GM18858 (cell line): ENCODE results near the gene EBF4.

ENCODE experiments used
- ATAC-seq: cut with Tn5 transposase; IDR thresholded peaks from one replicate; pipeline ENCODE4 v1.9.1; 2021; ENCODE audit not compliant: unreplicated experiment

The EBF4 gene

GRCh38 chr20:2698912-2699311 lies 6.3 kb downstream of the EBF4 start:
- ATAC-seq, result no peak

- ATAC-seq, result no peak
Measured at GRCh38 chr20:2699775-2700413, 7.3 kb downstream of the EBF4 start.

- ATAC-seq, result no peak
Measured at GRCh38 chr20:2700913-2701620, 8.5 kb downstream of the EBF4 start.

GRCh38 chr20:2701671-2702081 lies 9.1 kb downstream of the EBF4 start:
- ATAC-seq, result no peak

DNA sequence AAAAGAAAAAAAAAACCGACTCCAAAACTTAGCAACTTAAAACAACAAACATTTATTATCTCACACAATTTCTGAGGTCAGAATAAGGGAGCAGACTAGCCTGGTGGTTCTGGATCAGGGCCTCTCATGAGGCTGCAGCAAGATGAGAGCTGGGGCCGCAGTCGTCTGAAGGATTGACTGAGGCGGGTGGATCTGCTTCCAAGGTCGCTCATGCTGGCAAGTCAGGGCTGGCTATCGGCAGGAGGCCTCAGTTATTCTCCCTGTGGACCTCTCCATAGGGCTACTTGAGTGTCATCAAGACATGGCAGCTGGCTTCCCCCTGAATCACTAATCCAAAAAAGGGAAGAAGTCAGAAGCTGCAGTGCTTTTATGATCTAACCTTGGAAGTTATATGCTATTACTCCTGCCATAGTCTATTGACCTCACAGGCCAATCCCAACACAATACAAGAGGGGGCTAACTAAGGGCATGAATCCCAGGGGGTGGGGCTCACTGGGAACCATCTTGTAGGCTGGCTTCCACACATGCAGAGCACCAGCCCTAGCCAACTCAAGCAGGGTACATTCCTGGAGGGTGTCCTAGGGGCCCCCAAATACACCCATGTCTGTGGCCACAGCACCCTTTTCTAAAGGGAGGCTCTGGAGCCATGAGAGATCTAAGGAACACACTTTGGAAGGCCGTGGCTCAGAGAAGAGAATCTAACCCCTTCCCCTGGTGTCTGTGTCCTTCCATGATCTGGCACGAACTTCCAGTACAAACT lies 11.3 kb downstream of the EBF4 start:
- no peak for ATAC-seq

- ATAC-seq, result no peak
Measured at GRCh38 chr20:2705931-2706645, 13.5 kb downstream of the EBF4 start.

GRCh38 chr20:2706688-2707352 lies 14.2 kb downstream of the EBF4 start:
- ATAC-seq, result no peak

- ATAC-seq, result no peak
Measured at GRCh38 chr20:2707353-2708072, 14.9 kb downstream of the EBF4 start.

GRCh38 chr20:2708073-2708415 lies 15.5 kb downstream of the EBF4 start:
- no peak for ATAC-seq

DNA sequence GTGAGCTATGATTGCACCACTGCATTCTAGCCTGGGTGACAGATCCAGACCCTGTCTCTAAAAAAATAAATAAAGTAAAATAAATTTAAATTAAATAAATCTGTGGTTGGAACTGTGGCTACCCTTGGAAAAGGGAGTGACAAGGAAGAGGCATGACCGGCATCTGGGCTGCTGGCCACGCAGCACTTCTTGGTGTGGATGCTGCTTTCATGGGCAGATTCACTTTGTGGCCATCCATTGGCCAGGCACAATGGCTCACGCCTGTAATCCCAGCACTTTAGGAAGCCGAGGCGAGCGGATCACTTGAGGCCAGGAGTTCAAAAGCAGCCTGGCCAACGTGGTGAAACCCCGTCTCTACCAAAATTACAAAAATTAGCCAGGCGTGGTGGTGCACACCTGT lies 16.1 kb downstream of the EBF4 start:
- ATAC-seq, result no peak

- no peak for ATAC-seq
Measured at GRCh38 chr20:2709205-2709981, 16.8 kb downstream of the EBF4 start.

DNA sequence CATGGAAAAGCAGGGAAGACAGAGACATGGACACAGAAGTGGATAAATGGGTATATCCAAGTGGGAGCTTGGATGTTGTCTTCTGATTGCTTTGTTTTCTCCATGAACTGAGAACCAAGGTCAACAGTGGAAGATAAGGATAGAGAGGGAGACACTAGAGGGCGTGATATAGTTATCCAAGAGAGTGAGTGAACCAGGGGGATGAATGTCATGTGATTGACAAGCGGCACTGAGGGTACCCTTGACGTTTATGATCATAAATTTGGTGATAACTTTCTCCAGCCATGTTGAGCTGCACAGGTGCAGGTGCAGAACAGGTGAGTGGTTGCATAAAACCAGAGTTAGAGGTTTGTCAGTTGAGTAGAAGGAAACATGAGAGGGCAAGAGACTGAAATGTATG lies 20.7 kb downstream of the EBF4 start:
- ATAC-seq, result no peak

DNA sequence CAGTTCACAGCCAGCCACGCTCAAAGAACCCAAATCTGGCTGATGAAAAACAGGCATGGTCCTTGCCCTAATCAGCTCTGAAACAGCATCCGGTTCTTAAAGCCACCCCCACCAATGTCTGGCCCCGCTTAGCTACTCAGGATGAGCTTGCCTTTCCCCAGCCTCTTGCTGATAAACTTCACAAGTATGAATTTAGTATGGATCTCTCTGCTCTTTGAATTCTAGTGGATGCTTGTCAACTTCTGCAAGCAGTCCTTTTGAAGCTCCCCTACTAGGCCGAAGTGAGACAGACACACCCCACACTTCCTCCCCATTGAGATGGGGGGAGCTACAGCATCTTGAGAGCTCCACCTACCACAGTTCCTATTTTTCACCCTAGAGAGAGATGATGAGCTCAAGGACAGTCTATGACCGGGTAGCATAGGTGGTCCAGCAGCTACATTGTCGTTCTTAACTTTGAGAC lies 36.7 kb downstream of the EBF4 start:
- no peak for ATAC-seq

DNA sequence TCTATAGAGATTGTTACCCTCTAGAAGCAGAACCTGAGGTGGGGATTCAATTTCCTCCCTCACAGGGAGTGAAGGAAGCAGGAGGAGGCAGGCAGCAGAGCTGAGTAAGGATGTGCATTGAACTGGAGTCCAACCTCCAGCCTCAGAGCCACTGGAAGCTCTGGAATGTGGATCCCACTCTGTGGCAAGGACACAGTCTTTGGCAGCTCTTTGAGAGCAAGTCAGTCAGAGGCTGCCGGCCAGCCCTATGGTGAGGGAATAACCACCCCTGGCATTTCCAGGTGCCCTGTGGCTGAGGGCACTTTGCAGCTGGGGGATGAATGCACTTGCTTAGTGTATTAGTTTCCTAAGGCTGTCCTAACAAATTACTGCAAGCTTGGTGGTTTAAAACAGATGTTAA lies 37.2 kb downstream of the EBF4 start:
- no peak for ATAC-seq

DNA sequence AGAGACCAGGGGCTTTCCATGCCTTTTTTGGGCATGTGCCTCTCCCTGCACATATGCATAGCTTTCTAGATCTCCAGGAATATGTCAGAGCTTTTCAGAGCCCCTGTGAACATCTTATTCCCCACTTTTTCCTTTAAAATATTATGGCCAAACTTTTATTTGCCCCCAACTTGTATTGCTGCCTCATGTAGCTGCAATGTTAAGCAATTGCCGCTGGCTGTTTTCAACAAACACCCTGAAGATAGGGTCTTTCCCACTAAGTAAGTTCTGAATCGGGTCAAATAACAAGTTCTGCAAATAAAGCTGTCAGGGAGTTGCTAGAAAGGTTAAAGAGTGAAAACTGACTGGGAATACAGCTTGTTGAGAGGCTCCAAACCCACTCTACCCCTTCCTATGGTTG lies 42.3 kb downstream of the EBF4 start:
- no peak for ATAC-seq

- no peak for ATAC-seq
Measured at GRCh38 chr20:2736441-2736840, 43.9 kb downstream of the EBF4 start.

- ATAC-seq, result no peak
Measured at GRCh38 chr20:2738331-2739041, 45.9 kb downstream of the EBF4 start.

DNA sequence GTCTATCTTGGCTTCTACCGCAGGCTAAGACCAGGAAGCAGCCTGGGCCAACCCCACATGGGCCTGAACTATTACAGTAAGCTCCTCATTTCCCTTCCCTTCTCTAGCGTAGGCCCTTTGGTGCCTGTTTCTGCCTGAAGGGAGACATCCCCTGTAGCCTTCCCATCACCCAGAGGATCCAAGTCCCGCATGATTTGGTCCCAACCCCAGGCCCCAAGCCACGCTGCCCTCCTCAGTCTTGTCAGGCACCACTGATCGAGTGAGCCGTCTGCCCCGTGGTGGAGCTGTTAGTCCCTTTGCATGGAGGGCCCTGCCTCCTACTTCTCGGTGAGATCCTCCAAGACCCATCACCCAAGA lies 46.4 kb downstream of the EBF4 start:
- no peak for ATAC-seq

DNA sequence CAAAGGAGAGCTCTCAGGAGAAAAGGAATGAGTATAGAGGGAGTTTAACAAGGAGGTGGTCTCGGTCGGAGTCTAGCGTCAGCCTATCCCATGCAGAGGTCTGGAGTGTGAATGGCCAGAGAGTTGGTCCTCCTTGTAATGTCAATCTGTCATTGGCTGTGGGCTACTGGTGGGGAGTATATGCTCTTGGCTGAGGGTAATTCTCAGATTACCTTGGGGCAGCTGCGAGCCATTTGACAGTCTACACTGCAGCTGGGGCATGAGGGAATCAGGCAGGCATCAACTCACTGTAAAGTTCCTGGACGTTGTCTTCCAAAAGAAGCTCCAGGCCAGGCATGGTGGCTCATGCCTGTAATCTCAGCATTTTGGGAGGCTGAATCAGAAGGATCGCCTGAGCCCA lies 48.1 kb downstream of the EBF4 start:
- no peak for ATAC-seq
